Measurements from ENCODE around the gene TSPY1.
"Not testable (repeated sequence)": the region's sequence is repeated elsewhere in the genome, so short reads cannot be mapped to it uniquely, and the experiment has no call there.

DNA sequence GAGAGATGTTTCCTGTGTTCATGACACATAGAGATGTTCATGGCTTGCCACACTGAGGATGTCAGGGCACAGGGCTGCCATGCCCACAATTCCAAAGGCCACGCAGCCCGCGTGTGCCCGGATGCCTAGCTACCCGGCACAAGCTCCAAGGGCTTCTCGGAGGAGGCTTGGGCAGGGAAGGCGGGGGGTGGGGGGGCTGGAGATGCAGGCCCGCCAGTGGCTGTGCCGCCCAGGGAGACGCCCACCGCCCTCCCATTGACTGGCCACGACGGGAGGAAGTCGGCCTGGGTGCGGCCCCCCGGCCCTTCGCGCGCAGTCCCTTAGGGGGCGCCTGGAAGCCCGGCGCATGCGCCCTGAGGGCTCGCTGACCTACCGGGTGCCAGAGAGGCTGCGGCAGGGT, 20.2 kb downstream of the TSPY1 start, which contains the start of gene TSPY9:
- TF ChIP-seq POLR2AphosphoS5, POLR2A (IDR thresholded peaks at IDR 0.05): not testable (repeated sequence)
